ENCODE results near the gene ZNF789. TPM values are rescaled to one million over a fixed set of nuclear protein-coding genes. Genes with fewer than 3 reads are reported as not detected.

ZNF789 gene
- total RNA-seq, 1 donor from 2014 or later: 14.5 TPM

GRCh38 chr7:99457650-99458493, 14.8 kb upstream of the ZNF789 start:
- Histone ChIP-seq H3K36me3 (peaks cover 2 to 52% of the 10 kb centered on the region in 2 donors), H3K27me3 (no peaks in the 10 kb centered on the region), H3K27ac (no peak overlapping the region), H3K4me3 (no peak overlapping the region), H3K9me3 (no peaks in the 10 kb centered on the region), H3K4me1 (peaks cover 38% of the 10 kb centered on the region)
- intact Hi-C loops (cut with DNase I): loop anchor here (1.0 kb wide), 1 partner anchor 27 kb away; no protein-coding TSS in a partner anchor
- TF ChIP-seq CTCF (IDR thresholded peaks at IDR 0.05) (no peak), POLR2AphosphoS5 (IDR thresholded peaks at IDR 0.05; ENCODE audit: insufficient read depth in 1 of 2, low read depth in 1 of 2) (no peak), POLR2A (IDR thresholded peaks at IDR 0.05) (no peak)
- DNase-seq (ENCODE audit: extremely low spot score in 2 of 2): no peak

- H3K36me3 ChIP-seq: peaks cover 0 to 59% of the 10 kb centered on the region in 2 donors
- DNase-seq (ENCODE audit: extremely low spot score in 2 of 2): no peak
- intact Hi-C loops (cut with DNase I): no loop called here
These were observed 13.6 kb upstream of the ZNF789 start for GRCh38 chr7:99459087-99459486.

GRCh38 chr7:99460651-99461050, 12.0 kb upstream of the ZNF789 start:
- DNase-seq (ENCODE audit: extremely low spot score in 2 of 2): no peak
- no peak for TF ChIP-seq POLR2A (IDR thresholded peaks at IDR 0.05)
- TF ChIP-seq CTCF (IDR thresholded peaks at IDR 0.05): no peak
- no peak for TF ChIP-seq POLR2AphosphoS5 (IDR thresholded peaks at IDR 0.05; ENCODE audit: insufficient read depth in 1 of 2, low read depth in 1 of 2)
- no peak overlapping the region for H3K27ac ChIP-seq
- no peaks in the 10 kb centered on the region for H3K9me3 ChIP-seq
- intact Hi-C loops (cut with DNase I): no loop called here
- no peak overlapping the region for H3K4me3 ChIP-seq
- peaks cover 0 to 46% of the 10 kb centered on the region in 2 donors for H3K36me3 ChIP-seq
- H3K27me3 ChIP-seq: no peaks in the 10 kb centered on the region
- H3K4me1 ChIP-seq: peaks cover 59% of the 10 kb centered on the region

More at GRCh38 chr7:99459087-99459486, 13.6 kb upstream of the ZNF789 start:
- Histone ChIP-seq H3K27me3 (no peaks in the 10 kb centered on the region), H3K9me3 (no peaks in the 10 kb centered on the region), H3K27ac (no peak overlapping the region), H3K4me3 (no peak overlapping the region), H3K4me1 (peaks cover 44% of the 10 kb centered on the region)
- TF ChIP-seq POLR2AphosphoS5 (IDR thresholded peaks at IDR 0.05; ENCODE audit: insufficient read depth in 1 of 2, low read depth in 1 of 2): no peak
- TF ChIP-seq POLR2A (IDR thresholded peaks at IDR 0.05): no peak
- no peak for TF ChIP-seq CTCF (IDR thresholded peaks at IDR 0.05)

GRCh38 chr7:99461221-99461620, 11.5 kb upstream of the ZNF789 start:
- Histone ChIP-seq H3K27me3 (no peaks in the 10 kb centered on the region), H3K9me3 (no peaks in the 10 kb centered on the region), H3K4me1 (peaks cover 59% of the 10 kb centered on the region), H3K36me3 (peaks cover 0 to 41% of the 10 kb centered on the region in 2 donors), H3K27ac (no peak overlapping the region), H3K4me3 (no peak overlapping the region)
- no peak for TF ChIP-seq POLR2A (IDR thresholded peaks at IDR 0.05)
- no peak for TF ChIP-seq POLR2AphosphoS5 (IDR thresholded peaks at IDR 0.05; ENCODE audit: insufficient read depth in 1 of 2, low read depth in 1 of 2)
- TF ChIP-seq CTCF (IDR thresholded peaks at IDR 0.05): no peak
- DNase-seq (ENCODE audit: extremely low spot score in 2 of 2): no peak
- intact Hi-C loops (cut with DNase I): no loop called here

- TF ChIP-seq POLR2A (IDR thresholded peaks at IDR 0.05) (no peak), POLR2AphosphoS5 (IDR thresholded peaks at IDR 0.05; ENCODE audit: insufficient read depth in 1 of 2, low read depth in 1 of 2) (no peak), CTCF (IDR thresholded peaks at IDR 0.05) (no peak)
- H3K27ac ChIP-seq: peak overlapping the region; percentile 73
- intact Hi-C loops (cut with DNase I): no loop called here
- H3K4me3 ChIP-seq: peak overlapping the region; percentile 83 to 85
- no peaks in the 10 kb centered on the region for H3K9me3 ChIP-seq
- peaks cover 51% of the 10 kb centered on the region for H3K4me1 ChIP-seq
- H3K36me3 ChIP-seq: peaks cover 0 to 15% of the 10 kb centered on the region in 2 donors
- DNase-seq (ENCODE audit: extremely low spot score in 2 of 2): no peak
- H3K27me3 ChIP-seq: no peaks in the 10 kb centered on the region
These were observed 7.3 kb upstream of the ZNF789 start for GRCh38 chr7:99465421-99465768.

Measured in vagina (tissue), 2 donors.